H1 (cell line): ENCODE results near the gene TMEM151B. TPM values are rescaled to one million over a fixed set of nuclear protein-coding genes. Genes with fewer than 3 reads are reported as not detected.

ENCODE experiments used
- BRCA1 ChIP-seq: IDR thresholded peaks from 2 replicates; pipeline ENCODE4 v1.6.1; 2012; ENCODE audit warnings: low read depth, low read length, improper control_type of control experiment
- CBX8 ChIP-seq: fragments of 300-800, 300-1000 bp; sonication (generic); IDR thresholded peaks from 2 replicates; pipeline ENCODE4 v1.7.1; 2016; ENCODE audit warnings: low read depth, low read length, borderline replicate concordance
- CREB1 ChIP-seq: IDR thresholded peaks from 2 replicates; pipeline ENCODE4 v1.6.1; 2012; ENCODE audit warnings: inconsistent platforms
- E2F6 ChIP-seq: IDR thresholded peaks from 2 replicates; pipeline ENCODE4 v1.6.1; 2012; ENCODE audit warnings: inconsistent platforms
- EGR1 ChIP-seq: IDR thresholded peaks from 2 replicates; pipeline ENCODE4 v1.6.1; 2011; ENCODE audit warnings: low read depth, low read length, borderline replicate concordance
- HDAC2 ChIP-seq, 2 experiments: fragments of 300-600 bp in 1 of 2; sonication (generic) in 1 of 2; IDR thresholded peaks; 2 replicates each; pipeline ENCODE4 v1.6.1; 2011 to 2012; ENCODE audit warnings: low read depth in 2 of 2, low read length in 2 of 2, mild to moderate bottlenecking in 2 of 2, moderate library complexity in 2 of 2, borderline replicate concordance in 1 of 2, inconsistent platforms in 1 of 2
- HDAC6 ChIP-seq: IDR thresholded peaks from one replicate; pipeline ENCODE4 v1.7.1; 2012; ENCODE audit warnings: low read depth, mild to moderate bottlenecking, inconsistent platforms, low read length, moderate library complexity
- NRF1 ChIP-seq: IDR thresholded peaks from 2 replicates; pipeline ENCODE4 v1.6.1; 2011; ENCODE audit warnings: mild to moderate bottlenecking, low read depth, low read length, improper control_type of control experiment
- POLR2A ChIP-seq, 2 experiments: IDR thresholded peaks; 1 replicate in 1 of 2; 2 replicates in 1 of 2; pipeline ENCODE4 v1.6.1; 2011; ENCODE audit warnings: low read depth in 2 of 2, low read length in 2 of 2, mild to moderate bottlenecking in 2 of 2; ENCODE audit errors: control extremely low read depth in 1 of 2
- POLR2AphosphoS5 ChIP-seq: IDR thresholded peaks from 2 replicates; pipeline ENCODE4 v1.6.1; 2011; ENCODE audit warnings: low read depth, low read length
- USF2 ChIP-seq: IDR thresholded peaks from 2 replicates; pipeline ENCODE4 v1.6.1; 2011; ENCODE audit warnings: low read length, improper control_type of control experiment
- YY1 ChIP-seq: IDR thresholded peaks from 2 replicates; pipeline ENCODE4 v1.6.1; 2011; ENCODE audit warnings: low read depth, mild to moderate bottlenecking, low read length
- polyA plus RNA-seq, 7 experiments: library from polyadenylated mRNA; depleted of rRNA in 3 of 7; stranded (reverse) in 5 of 7; unstranded in 2 of 7; fragments of >200 nt in 5 of 7; fragments of 200-250 nt in 2 of 7; gene quantifications; 1 replicate in 5 of 7; 2 replicates in 1 of 7; 4 replicates in 1 of 7; pipeline versions ENCODE4 v1.2.1 to v1.2.3, GENCODE V29; 2011 to 2013; ENCODE audit warnings: missing spikeins in 2 of 7, mixed read lengths in 2 of 7
- total RNA-seq: library from RNA; stranded (reverse); fragmentation: NEBNext Ultra II Directional; extraction: Animal tissue kit (Norgen Biotek cat#: 25700); gene quantifications from 2 replicates; pipeline ENCODE4 v1.2.1, GENCODE V29; 2021

TMEM151B gene
- total and polyA plus RNA-seq, 2 of the 8 experiments (the other 6 are each of a cell fraction or from before 2014, with no cell fraction given): 8.0 to 15.5 TPM

- peak; percentile 47; the same call in 1 of the 2 replicates for TF ChIP-seq CREB1
- peak in 1 of 2 experiments; percentile 80; a peak in 1 of 4 replicates for TF ChIP-seq HDAC2 (IDR thresholded peaks at IDR 0.05; ENCODE audit: borderline replicate concordance in 1 of 2, low read depth in 2 of 2, low read length in 2 of 2)
- TF ChIP-seq BRCA1: no peak
- peak; percentile 12; the same call in 1 of the 2 replicates for TF ChIP-seq E2F6
- TF ChIP-seq CBX8: no peak
- 0 out of 2 replicates have a peak, but pooled peaks have one; percentile 1 for TF ChIP-seq USF2
- TF ChIP-seq POLR2A (IDR thresholded peaks at IDR 0.05; ENCODE audit: control extremely low read depth in 1 of 2, low read depth in 2 of 2, low read length in 2 of 2): peak in 1 of 2 experiments; percentile 38; a peak in 2 of 3 replicates
- TF ChIP-seq HDAC6: no peak
- peak; percentile 89; the same call in 1 of the 2 replicates for TF ChIP-seq POLR2AphosphoS5
- no peak for TF ChIP-seq EGR1
- TF ChIP-seq NRF1: no peak
- peak; percentile 69; the same call in 1 of the 2 replicates for TF ChIP-seq YY1
Measured at GRCh38 chr6:44247338-44248302, 22.6 kb upstream of the TMEM151B start (continued).
